Glutamatergic neuron (in vitro differentiated cells): ENCODE results near the gene AP5S1. TPM values are rescaled to one million over a fixed set of nuclear protein-coding genes. Genes with fewer than 3 reads are reported as not detected.

Experiments used
- DNase-seq: peaks from one replicate; pipeline ENCODE4 v3.0.0; 2022
- H3K27ac Mint-ChIP-seq: one replicate; pipeline ENCODE4 v1.8.0; 2020; ENCODE audit warnings: mild to moderate bottlenecking, mixed read lengths, inconsistent platforms; ENCODE audit not compliant: unreplicated experiment
- H3K27me3 Mint-ChIP-seq: one replicate; pipeline ENCODE4 v1.8.0; 2020; ENCODE audit warnings: mild to moderate bottlenecking, moderate library complexity, mixed read lengths, inconsistent platforms; ENCODE audit not compliant: unreplicated experiment
- H3K36me3 Mint-ChIP-seq: one replicate; pipeline ENCODE4 v1.8.0; 2020; ENCODE audit warnings: mild to moderate bottlenecking, mixed read lengths, inconsistent platforms; ENCODE audit not compliant: unreplicated experiment
- H3K4me1 Mint-ChIP-seq: one replicate; pipeline ENCODE4 v1.8.0; 2020; ENCODE audit warnings: mild to moderate bottlenecking, low read depth, mixed read lengths, inconsistent platforms; ENCODE audit not compliant: unreplicated experiment
- H3K4me3 Mint-ChIP-seq: one replicate; pipeline ENCODE4 v1.8.0; 2020; ENCODE audit warnings: mild to moderate bottlenecking, mixed read lengths, inconsistent platforms; ENCODE audit not compliant: unreplicated experiment
- H3K9me3 Mint-ChIP-seq: one replicate; pipeline ENCODE4 v1.8.0; 2020; ENCODE audit warnings: mild to moderate bottlenecking, moderate library complexity, mixed read lengths, inconsistent platforms; ENCODE audit not compliant: unreplicated experiment
- long read RNA-seq: library from polyadenylated mRNA; unstranded; transcript quantifications from one replicate; pipeline ENCODE4 v2.0.0, GENCODE V29; 2020; ENCODE audit not compliant: unreplicated experiment
- total RNA-seq: library from RNA; stranded (reverse); fragmentation: NEBNext Ultra II Directional; extraction: Animal tissue kit (Norgen Biotek cat#: 25700); gene quantifications from one replicate; pipeline ENCODE4 v1.2.1, GENCODE V29; 2021; ENCODE audit not compliant: unreplicated experiment
- TF ChIP-seq, protein P1 (sequence below): fragments of 200-600 bp; sonication (generic); IDR thresholded peaks from one replicate; pipeline ENCODE4 v1.5.0; 2021; ENCODE audit not compliant: partially characterized antibody, unreplicated experiment

AP5S1 gene
- total RNA-seq: 8.1 TPM
- long read RNA-seq, full-length matches to known transcripts: 5 of 7 reads
- long read RNA-seq, partial matches to known transcripts: 2 of 7 reads
- long read RNA-seq, other reads (novel, unspliced or antisense): 0 of 7 reads

GRCh38 chr20:3820048-3820900 is at the start of gene AP5S1:
Gene AP5S1 (plus strand): TSS chr20:3820547. CDS start chr20:3822118, 1,571 bp downstream.
- H3K27ac Mint-ChIP-seq: peak within 1 kb of the TSS; percentile 87
- TF ChIP-seq, protein P1, sequence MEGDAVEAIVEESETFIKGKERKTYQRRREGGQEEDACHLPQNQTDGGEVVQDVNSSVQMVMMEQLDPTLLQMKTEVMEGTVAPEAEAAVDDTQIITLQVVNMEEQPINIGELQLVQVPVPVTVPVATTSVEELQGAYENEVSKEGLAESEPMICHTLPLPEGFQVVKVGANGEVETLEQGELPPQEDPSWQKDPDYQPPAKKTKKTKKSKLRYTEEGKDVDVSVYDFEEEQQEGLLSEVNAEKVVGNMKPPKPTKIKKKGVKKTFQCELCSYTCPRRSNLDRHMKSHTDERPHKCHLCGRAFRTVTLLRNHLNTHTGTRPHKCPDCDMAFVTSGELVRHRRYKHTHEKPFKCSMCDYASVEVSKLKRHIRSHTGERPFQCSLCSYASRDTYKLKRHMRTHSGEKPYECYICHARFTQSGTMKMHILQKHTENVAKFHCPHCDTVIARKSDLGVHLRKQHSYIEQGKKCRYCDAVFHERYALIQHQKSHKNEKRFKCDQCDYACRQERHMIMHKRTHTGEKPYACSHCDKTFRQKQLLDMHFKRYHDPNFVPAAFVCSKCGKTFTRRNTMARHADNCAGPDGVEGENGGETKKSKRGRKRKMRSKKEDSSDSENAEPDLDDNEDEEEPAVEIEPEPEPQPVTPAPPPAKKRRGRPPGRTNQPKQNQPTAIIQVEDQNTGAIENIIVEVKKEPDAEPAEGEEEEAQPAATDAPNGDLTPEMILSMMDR: peak; percentile 99
- peaks cover 11% of the 10 kb centered on the region for H3K27me3 Mint-ChIP-seq
- H3K4me1 Mint-ChIP-seq: peaks cover 15% of the 10 kb centered on the region
- H3K4me3 Mint-ChIP-seq: peak within 1 kb of the TSS; percentile 94
- H3K36me3 Mint-ChIP-seq: no peaks in the 10 kb centered on the region
- peak; percentile 98 for DNase-seq
- peaks cover 15% of the 10 kb centered on the region for H3K9me3 Mint-ChIP-seq

DNA sequence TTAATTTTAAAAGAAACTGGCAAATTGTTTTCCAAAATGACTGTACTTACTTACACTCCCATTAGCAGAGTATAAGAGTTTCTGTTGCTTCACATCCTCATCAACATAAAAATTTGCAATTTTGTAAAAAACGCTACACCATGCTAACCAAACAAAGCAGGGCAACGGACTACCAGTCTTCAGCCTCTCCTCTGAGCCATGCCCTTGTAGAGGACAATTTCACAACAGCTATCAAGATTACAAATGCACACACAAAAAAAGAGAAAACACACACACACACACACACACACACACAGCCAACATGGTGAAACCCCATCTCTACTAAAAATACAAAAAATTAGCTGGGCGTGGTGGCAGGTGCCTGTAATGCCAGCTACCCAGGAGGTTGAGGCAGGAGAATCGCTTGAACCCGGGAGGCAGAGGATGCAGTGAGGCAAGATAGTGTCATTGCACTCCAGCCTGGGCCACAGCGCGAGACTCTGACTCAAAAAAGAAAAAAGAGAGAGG is 48.7 kb upstream of the AP5S1 start:
- Mint-ChIP-seq H3K36me3 (no peaks in the 10 kb centered on the region), H3K27me3 (peaks cover 6% of the 10 kb centered on the region), H3K4me1 (peaks cover 6% of the 10 kb centered on the region), H3K4me3 (no peak overlapping the region), H3K27ac (no peak overlapping the region), H3K9me3 (peaks cover 4% of the 10 kb centered on the region)
- DNase-seq: no peak
- TF ChIP-seq, protein P1: no peak

DNA sequence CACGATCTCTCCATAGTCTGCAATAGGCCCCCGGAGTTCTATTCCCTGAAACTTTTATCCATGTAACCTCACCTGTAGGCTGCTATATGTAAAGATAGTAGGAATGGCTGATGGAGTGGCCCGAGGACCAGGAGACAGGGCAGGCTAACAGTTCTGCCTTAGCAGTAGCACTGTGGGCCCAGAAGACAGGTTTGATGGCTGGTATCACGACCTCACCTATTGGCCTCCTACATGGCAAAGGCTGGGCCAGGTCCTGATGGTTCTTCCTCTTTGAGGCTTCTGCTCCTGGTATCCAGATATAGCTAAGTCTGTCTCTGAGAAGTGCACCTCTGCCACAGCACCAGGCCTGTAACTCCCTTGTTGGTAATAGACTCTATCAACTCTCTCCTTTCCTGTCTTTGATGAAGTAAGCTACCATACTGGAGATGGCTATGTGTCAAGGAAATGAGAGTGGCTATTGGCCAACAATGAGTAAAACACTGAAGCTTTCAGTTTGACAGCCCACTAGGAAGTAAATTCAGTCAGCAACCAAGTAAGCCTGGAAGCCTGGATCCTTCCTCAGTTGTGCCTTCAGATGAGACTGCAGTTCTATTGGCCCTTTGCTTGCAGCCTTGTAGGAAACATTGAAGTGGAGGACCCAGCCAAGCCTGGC is 44.8 kb upstream of the AP5S1 start:
- peaks cover 2% of the 10 kb centered on the region for H3K9me3 Mint-ChIP-seq
- H3K4me3 Mint-ChIP-seq: no peak overlapping the region

GRCh38 chr20:3777381-3777715 is 43.0 kb upstream of the AP5S1 start:
- TF ChIP-seq, protein P1: no peak
- no peak overlapping the region for H3K27ac Mint-ChIP-seq
- peaks cover 6% of the 10 kb centered on the region for H3K4me1 Mint-ChIP-seq
- no peak for DNase-seq
- H3K4me3 Mint-ChIP-seq: peak overlapping the region; percentile 57
- H3K27me3 Mint-ChIP-seq: peaks cover 18% of the 10 kb centered on the region
- no peaks in the 10 kb centered on the region for H3K36me3 Mint-ChIP-seq
- H3K9me3 Mint-ChIP-seq: peaks cover 5% of the 10 kb centered on the region

More for the DNA sequence above, 44.8 kb upstream of the AP5S1 start:
- Mint-ChIP-seq H3K36me3 (no peaks in the 10 kb centered on the region), H3K27ac (no peak overlapping the region), H3K27me3 (peaks cover 16% of the 10 kb centered on the region), H3K4me1 (peaks cover 2% of the 10 kb centered on the region)
- TF ChIP-seq, protein P1: no peak
- no peak for DNase-seq
